Uterus (tissue), 2 donors: ENCODE data around the gene ZNF549.

Experiments used
- POLR2A ChIP-seq, 2 donors: fragments of 450-650 bp; IDR thresholded peaks; one replicate each; pipeline ENCODE4 v1.6.1; 2016; ENCODE audit warnings: antibody characterized with exemption in 2 of 2, mild to moderate bottlenecking in 1 of 2, moderate library complexity in 1 of 2
- TF ChIP-seq, protein P1 (sequence below), 4 experiments: fragments of 200-600 bp in 2 of 4; fragments of 450-650 bp in 2 of 4; sonication (generic) in 2 of 4; IDR thresholded peaks; one replicate each; pipeline ENCODE4 v1.5.1; 2016 to 2019; ENCODE audit warnings: antibody characterized with exemption in 4 of 4, mild to moderate bottlenecking in 2 of 4, moderate library complexity in 1 of 4

DNA sequence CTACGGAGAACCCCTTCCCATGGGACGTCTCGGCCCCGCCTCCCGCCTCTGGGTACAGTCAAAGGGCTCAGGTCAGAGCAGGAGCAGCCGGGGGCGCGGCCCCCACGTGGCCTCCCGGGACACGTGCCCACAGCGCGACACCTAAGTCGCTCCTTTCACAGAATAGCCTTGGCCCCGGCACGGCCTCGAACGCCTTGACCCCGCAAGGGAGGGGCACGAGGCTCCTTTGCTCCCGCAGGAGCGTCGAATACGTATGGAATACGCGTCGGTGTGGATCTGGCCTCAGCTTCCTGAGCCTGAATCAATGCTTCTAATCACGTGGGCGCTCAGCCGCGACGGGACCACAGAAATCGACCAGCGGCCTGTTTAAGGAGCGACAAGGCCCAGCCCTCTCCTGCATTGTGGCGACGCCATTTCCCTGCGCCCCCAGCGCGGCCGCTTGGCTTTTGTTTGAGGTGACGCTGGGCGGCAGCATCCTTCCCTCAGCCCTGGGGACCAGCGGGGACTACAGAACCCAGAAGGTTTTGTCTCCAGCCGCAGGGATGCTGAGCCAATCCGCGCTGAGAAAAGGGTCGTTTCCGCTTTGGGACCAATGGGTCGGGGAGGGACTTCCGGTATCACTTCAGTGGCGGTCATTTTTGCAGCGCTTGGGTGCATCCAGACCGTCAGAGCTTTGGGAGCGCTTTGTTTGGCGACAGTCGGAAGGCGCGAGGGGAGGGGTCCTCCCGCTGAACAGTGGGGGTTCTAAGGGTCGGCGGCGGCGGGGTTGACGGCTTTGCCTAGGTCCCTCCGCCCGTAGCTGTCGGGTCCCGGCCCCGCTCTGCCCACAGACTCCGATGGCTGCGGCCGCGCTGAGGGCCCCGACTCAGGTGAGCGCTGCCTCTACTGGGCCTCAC, 56.6 kb downstream of the ZNF549 start, which contains the start of gene ZIK1:
- TF ChIP-seq, protein P1, sequence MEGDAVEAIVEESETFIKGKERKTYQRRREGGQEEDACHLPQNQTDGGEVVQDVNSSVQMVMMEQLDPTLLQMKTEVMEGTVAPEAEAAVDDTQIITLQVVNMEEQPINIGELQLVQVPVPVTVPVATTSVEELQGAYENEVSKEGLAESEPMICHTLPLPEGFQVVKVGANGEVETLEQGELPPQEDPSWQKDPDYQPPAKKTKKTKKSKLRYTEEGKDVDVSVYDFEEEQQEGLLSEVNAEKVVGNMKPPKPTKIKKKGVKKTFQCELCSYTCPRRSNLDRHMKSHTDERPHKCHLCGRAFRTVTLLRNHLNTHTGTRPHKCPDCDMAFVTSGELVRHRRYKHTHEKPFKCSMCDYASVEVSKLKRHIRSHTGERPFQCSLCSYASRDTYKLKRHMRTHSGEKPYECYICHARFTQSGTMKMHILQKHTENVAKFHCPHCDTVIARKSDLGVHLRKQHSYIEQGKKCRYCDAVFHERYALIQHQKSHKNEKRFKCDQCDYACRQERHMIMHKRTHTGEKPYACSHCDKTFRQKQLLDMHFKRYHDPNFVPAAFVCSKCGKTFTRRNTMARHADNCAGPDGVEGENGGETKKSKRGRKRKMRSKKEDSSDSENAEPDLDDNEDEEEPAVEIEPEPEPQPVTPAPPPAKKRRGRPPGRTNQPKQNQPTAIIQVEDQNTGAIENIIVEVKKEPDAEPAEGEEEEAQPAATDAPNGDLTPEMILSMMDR (IDR thresholded peaks at IDR 0.05) = peak in 1 of 4 experiments; percentile 14
- no peak for TF ChIP-seq POLR2A (IDR thresholded peaks at IDR 0.05)
